Liver (tissue), 3 donors: ENCODE measurements around the gene LCN12.

Experiments used
- ATF3 ChIP-seq: IDR thresholded peaks from 2 replicates; pipeline ENCODE4 v1.6.1; 2016; ENCODE audit warnings: antibody characterized with exemption
- CTCF ChIP-seq: fragments of 150-350 bp; IDR thresholded peaks from 2 replicates; pipeline ENCODE4 v1.5.1; 2017; ENCODE audit warnings: improper control_type of control experiment, low read depth, low read length; ENCODE audit not compliant: missing input control
- EGR1 ChIP-seq, 2 donors: IDR thresholded peaks; 2 replicates each; pipeline ENCODE4 v1.6.1; 2016 to 2018; ENCODE audit warnings: antibody characterized with exemption in 2 of 2, low read depth in 2 of 2
- FOXA1 ChIP-seq: IDR thresholded peaks from 2 replicates; pipeline ENCODE4 v1.6.1; 2016; ENCODE audit warnings: antibody characterized with exemption
- GABPA ChIP-seq, 2 donors: IDR thresholded peaks in 1 of 2; conservative IDR thresholded peaks in 1 of 2; 2 replicates each; pipeline ENCODE4 v1.6.1; 2016; ENCODE audit warnings: antibody characterized with exemption in 2 of 2, mild to moderate bottlenecking in 1 of 2, moderate library complexity in 1 of 2
- HNF4G ChIP-seq: IDR thresholded peaks from 2 replicates; pipeline ENCODE4 v1.6.1; 2016; ENCODE audit warnings: antibody characterized with exemption
- JUND ChIP-seq, 2 donors: IDR thresholded peaks; 2 replicates each; pipeline ENCODE4 v1.6.1; 2016; ENCODE audit warnings: antibody characterized with exemption in 2 of 2
- RAD21 ChIP-seq, 2 donors: IDR thresholded peaks; 2 replicates each; pipeline ENCODE4 v1.6.1; 2016; ENCODE audit warnings: antibody characterized with exemption in 2 of 2, mild to moderate bottlenecking in 2 of 2
- REST ChIP-seq: IDR thresholded peaks from 2 replicates; pipeline ENCODE4 v1.6.1; 2016; ENCODE audit warnings: antibody characterized with exemption, mild to moderate bottlenecking
- SP1 ChIP-seq: IDR thresholded peaks from 2 replicates; pipeline ENCODE4 v1.6.1; 2018; ENCODE audit warnings: antibody characterized with exemption, mild to moderate bottlenecking
- TAF1 ChIP-seq: conservative IDR thresholded peaks from 2 replicates; pipeline ENCODE4 v1.6.1; 2016; ENCODE audit warnings: antibody characterized with exemption, mild to moderate bottlenecking
- YY1 ChIP-seq: IDR thresholded peaks from 2 replicates; pipeline ENCODE4 v1.6.1; 2016; ENCODE audit warnings: antibody characterized with exemption, mild to moderate bottlenecking
- donor health status: healthy.
- donor health status: healthy.

- TF ChIP-seq CTCF (no peak), GABPA (IDR thresholded peaks at IDR 0.05 in 1 of 2, conservative IDR thresholded peaks at IDR 0.05 in 1 of 2) (no peak), EGR1 (IDR thresholded peaks at IDR 0.05; ENCODE audit: low read depth in 2 of 2) (no peak), RAD21 (IDR thresholded peaks at IDR 0.05) (no peak), ATF3 (no peak), TAF1 (no peak), SP1 (no peak), REST (no peak), FOXA1 (no peak), YY1 (no peak), JUND (IDR thresholded peaks at IDR 0.05) (no peak), HNF4G (no peak)
Measured at GRCh38 chr9:136955202-136955942, 3.3 kb downstream of the LCN12 start.
